Brain microvascular endothelial cell (primary cell): ENCODE results near the gene YKT6.

Experiments used
- DNase-seq: peaks from one replicate; pipeline ENCODE4 v3.0.0-alpha.2; 2020
- H3K27ac ChIP-seq: fragments of 250-450 bp; sonication (Bioruptor Pico); 2 replicates; pipeline ENCODE4 v1.5.1; 2020; ENCODE audit warnings: mild to moderate bottlenecking, moderate library complexity
- H3K27me3 ChIP-seq: fragments of 250-450 bp; sonication (Bioruptor Pico); replicated peaks from 2 replicates; pipeline ENCODE4 v1.5.1; 2020; ENCODE audit warnings: mild to moderate bottlenecking
- H3K36me3 ChIP-seq: fragments of 250-450 bp; sonication (Bioruptor Pico); replicated peaks from 2 replicates; pipeline ENCODE4 v1.5.1; 2020; ENCODE audit warnings: mild to moderate bottlenecking
- H3K4me3 ChIP-seq: 2 replicates; pipeline ENCODE4 v1.5.1; 2011; ENCODE audit warnings: low read depth, mild to moderate bottlenecking, control low read depth, low read length, moderate library complexity
- CTCF ChIP-seq: IDR thresholded peaks from 2 replicates; pipeline ENCODE4 v1.5.1; 2011; ENCODE audit warnings: low read depth, mild to moderate bottlenecking, moderate library complexity, low read length, control low read depth, inconsistent platforms; ENCODE audit errors: missing control alignments
- in situ Hi-C: cut with HindIII; loops from 2 replicates; pipeline ENCODE4 v1.10.0; 2017; ENCODE audit warnings: low sequenced_read_pairs, low pct_ligation_motif_present

Gene YKT6

GRCh38 chr7:44223362-44224079 is 22.7 kb downstream of the YKT6 start:
- DNase-seq, result no peak
- in situ Hi-C loops, result no loop called here
- no peaks in the 10 kb centered on the region for H3K36me3 ChIP-seq
- H3K27ac ChIP-seq, result no peak overlapping the region
- no peak overlapping the region for H3K4me3 ChIP-seq
- H3K27me3 ChIP-seq, result peaks cover 12% of the 10 kb centered on the region
- TF ChIP-seq CTCF, result no peak

- TF ChIP-seq CTCF, result no peak
- in situ Hi-C loops, result no loop called here
- H3K27ac ChIP-seq, result no peak overlapping the region
- H3K27me3 ChIP-seq, result peaks cover 12% of the 10 kb centered on the region
- DNase-seq, result no peak
- H3K4me3 ChIP-seq, result no peak overlapping the region
- H3K36me3 ChIP-seq, result no peaks in the 10 kb centered on the region
These were observed 23.5 kb downstream of the YKT6 start for GRCh38 chr7:44224080-44224973.

- in situ Hi-C loops, result loop anchor here (25.0 kb wide), 1 partner anchor 262 kb away; the partner anchor contains the start of gene NUDCD3
- H3K27me3 ChIP-seq, result peaks cover 12% of the 10 kb centered on the region
These were observed 24.3 kb downstream of the YKT6 start for GRCh38 chr7:44224974-44225565.

GRCh38 chr7:44225566-44226395 is 25.0 kb downstream of the YKT6 start:
- H3K36me3 ChIP-seq, result no peaks in the 10 kb centered on the region
- in situ Hi-C loops, result loop anchor here (25.0 kb wide), 1 partner anchor 262 kb away; the partner anchor contains the start of gene NUDCD3
- no peak overlapping the region for H3K27ac ChIP-seq
- no peak for DNase-seq
- no peak for TF ChIP-seq CTCF
- H3K27me3 ChIP-seq, result peaks cover 12% of the 10 kb centered on the region
- no peak overlapping the region for H3K4me3 ChIP-seq

More at GRCh38 chr7:44224974-44225565, 24.3 kb downstream of the YKT6 start:
- DNase-seq, result no peak
- Histone ChIP-seq H3K36me3 (no peaks in the 10 kb centered on the region), H3K27ac (no peak overlapping the region), H3K4me3 (no peak overlapping the region)
- TF ChIP-seq CTCF, result no peak

- in situ Hi-C loops, result loop anchor here (25.0 kb wide), 1 partner anchor 261 kb away; the partner anchor contains the start of gene NUDCD3
These were observed 25.6 kb downstream of the YKT6 start for GRCh38 chr7:44226396-44226753.

More at GRCh38 chr7:44226396-44226753, 25.6 kb downstream of the YKT6 start:
- no peak overlapping the region for H3K27ac ChIP-seq
- no peak for TF ChIP-seq CTCF
- no peak overlapping the region for H3K4me3 ChIP-seq
- no peaks in the 10 kb centered on the region for H3K36me3 ChIP-seq
- peaks cover 12% of the 10 kb centered on the region for H3K27me3 ChIP-seq
- no peak for DNase-seq
